ENCODE data around the gene ZNF771. TPM values are rescaled to one million over a fixed set of nuclear protein-coding genes. Genes with fewer than 3 reads are reported as not detected.

The ZNF771 gene
- total and polyA plus RNA-seq, 12 donors, result 2.8 to 81.3 (median 11.9) TPM

DNA sequence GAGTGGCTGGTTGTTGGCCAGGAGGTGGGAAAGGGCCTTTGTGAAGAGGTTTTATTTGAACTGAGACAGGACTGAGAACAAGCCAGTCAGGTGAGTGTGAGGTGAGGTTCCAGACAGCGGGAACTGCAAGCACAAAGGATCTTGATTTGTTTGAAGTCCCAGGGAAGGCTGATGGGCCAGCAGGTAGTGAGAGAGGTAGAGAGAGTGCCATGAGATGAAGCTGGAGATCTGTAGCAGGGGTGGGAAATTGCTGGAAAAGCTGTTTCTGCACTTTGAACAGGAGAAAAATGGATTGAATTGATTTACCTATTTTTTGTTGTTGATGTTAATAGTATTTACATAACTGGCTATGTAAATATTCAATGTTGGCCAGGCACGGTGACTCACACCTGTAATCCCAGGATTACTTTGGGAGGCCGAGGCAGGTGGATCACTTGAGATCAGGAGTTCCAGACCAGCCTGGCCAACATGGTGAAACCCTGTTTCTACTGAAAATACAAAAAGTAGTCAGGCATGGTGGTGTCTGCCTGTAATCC is 30.2 kb downstream of the ZNF771 start:
- TF ChIP-seq, protein P1, sequence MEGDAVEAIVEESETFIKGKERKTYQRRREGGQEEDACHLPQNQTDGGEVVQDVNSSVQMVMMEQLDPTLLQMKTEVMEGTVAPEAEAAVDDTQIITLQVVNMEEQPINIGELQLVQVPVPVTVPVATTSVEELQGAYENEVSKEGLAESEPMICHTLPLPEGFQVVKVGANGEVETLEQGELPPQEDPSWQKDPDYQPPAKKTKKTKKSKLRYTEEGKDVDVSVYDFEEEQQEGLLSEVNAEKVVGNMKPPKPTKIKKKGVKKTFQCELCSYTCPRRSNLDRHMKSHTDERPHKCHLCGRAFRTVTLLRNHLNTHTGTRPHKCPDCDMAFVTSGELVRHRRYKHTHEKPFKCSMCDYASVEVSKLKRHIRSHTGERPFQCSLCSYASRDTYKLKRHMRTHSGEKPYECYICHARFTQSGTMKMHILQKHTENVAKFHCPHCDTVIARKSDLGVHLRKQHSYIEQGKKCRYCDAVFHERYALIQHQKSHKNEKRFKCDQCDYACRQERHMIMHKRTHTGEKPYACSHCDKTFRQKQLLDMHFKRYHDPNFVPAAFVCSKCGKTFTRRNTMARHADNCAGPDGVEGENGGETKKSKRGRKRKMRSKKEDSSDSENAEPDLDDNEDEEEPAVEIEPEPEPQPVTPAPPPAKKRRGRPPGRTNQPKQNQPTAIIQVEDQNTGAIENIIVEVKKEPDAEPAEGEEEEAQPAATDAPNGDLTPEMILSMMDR (IDR thresholded peaks at IDR 0.05), result no peak
- no peak for TF ChIP-seq POLR2A (IDR thresholded peaks at IDR 0.05)
- no peaks in the 10 kb centered on the region for H3K4me1 ChIP-seq (replicated peaks in 1 of 2)
- H3K9me3 ChIP-seq (replicated peaks in 1 of 3), result no peaks in the 10 kb centered on the region
- no peak overlapping the region for H3K4me3 ChIP-seq
- intact Hi-C loops (cut with DNase I), result no loop called here
- H3K27me3 ChIP-seq, result no peaks in the 10 kb centered on the region
- H3K27ac ChIP-seq, result no peak overlapping the region
- H3K36me3 ChIP-seq (replicated peaks in 1 of 2), result no peaks in the 10 kb centered on the region
- no peak for DNase-seq
- WGBS, 4 donors, result 80 to 84% (median 82%) methylated on average over 3 of the region's 3 CpGs

DNA sequence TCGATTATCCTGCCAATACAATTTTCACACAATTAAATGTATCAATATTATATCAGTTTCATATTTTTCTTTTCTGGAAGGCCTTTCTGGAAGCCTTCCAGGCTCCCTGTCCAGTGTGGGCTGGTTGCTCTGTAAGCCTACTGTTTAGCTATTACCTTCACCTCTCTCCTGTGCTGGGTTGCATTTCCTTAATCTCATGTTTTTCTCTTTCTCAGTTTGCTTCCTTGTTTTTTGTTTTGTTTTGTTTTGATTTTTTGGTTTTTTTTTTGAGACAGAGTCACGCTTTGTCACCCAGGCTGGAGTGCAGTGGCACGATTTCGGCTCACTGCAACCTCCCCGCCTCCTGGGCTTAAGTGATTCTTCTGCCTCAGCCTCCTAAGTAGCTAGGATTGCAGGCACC is 31.4 kb downstream of the ZNF771 start:
- Histone ChIP-seq H3K4me1 (replicated peaks in 1 of 2) (peaks cover 0 to 7% of the 10 kb centered on the region in 2 donors), H3K36me3 (replicated peaks in 1 of 2) (no peaks in the 10 kb centered on the region), H3K9me3 (replicated peaks in 1 of 3) (no peaks in the 10 kb centered on the region), H3K27ac (no peak overlapping the region), H3K27me3 (no peaks in the 10 kb centered on the region), H3K4me3 (no peak overlapping the region)
- intact Hi-C loops (cut with DNase I), result no loop called here
- DNase-seq, result no peak
- TF ChIP-seq, protein P1 (IDR thresholded peaks at IDR 0.05), result no peak
- no peak for TF ChIP-seq POLR2A (IDR thresholded peaks at IDR 0.05)
- 86 to 92% (median 90%) methylated on average over 5 of the region's 5 CpGs for WGBS, 4 donors

DNA sequence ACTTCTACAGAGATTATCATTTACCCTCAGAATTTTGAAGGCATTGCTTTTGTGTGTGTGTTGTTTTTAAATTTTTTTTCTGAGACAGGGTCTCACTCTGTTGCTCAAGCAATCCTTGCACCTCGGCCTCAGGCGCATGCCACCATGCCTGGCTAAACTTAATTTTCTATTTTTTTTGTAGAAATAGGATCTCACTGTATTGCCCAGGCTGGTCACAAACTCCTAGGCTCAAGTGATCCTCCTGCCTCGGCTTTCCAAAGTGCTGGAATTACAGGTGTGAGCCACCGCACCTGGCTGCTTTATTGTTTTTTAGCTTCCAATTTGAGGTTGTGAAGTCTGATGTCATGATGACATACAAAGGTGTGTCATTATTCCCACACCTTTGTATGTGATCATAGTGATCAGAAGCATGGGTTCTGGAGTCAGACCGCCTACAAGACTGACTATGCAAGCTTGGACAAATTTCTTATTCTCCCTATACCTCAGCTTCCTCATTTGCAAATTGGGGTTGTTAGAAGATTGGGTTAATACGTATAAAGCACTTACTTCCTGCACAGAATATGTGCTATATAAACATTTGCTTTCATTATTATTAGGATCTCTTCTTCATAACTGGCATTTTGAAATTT is 32.4 kb downstream of the ZNF771 start:
- no peak for DNase-seq
- H3K27ac ChIP-seq, result no peak overlapping the region
- intact Hi-C loops (cut with DNase I), result loop anchor here in 1 of 2 donors (10.0 kb wide), 1 partner anchor 85 kb away; the partner anchor contains the start of gene ZNF768
- TF ChIP-seq, protein P1 (IDR thresholded peaks at IDR 0.05), result no peak
- no peak for TF ChIP-seq POLR2A (IDR thresholded peaks at IDR 0.05)
- no peaks in the 10 kb centered on the region for H3K9me3 ChIP-seq (replicated peaks in 1 of 3)
- no peak overlapping the region for H3K4me3 ChIP-seq
- H3K27me3 ChIP-seq, result no peaks in the 10 kb centered on the region
- H3K4me1 ChIP-seq (replicated peaks in 1 of 2), result peaks cover 7 to 17% of the 10 kb centered on the region in 2 donors
- 82 to 90% (median 87%) methylated on average over 6 of the region's 6 CpGs for WGBS, 4 donors
- no peaks in the 10 kb centered on the region for H3K36me3 ChIP-seq (replicated peaks in 1 of 2)

DNA sequence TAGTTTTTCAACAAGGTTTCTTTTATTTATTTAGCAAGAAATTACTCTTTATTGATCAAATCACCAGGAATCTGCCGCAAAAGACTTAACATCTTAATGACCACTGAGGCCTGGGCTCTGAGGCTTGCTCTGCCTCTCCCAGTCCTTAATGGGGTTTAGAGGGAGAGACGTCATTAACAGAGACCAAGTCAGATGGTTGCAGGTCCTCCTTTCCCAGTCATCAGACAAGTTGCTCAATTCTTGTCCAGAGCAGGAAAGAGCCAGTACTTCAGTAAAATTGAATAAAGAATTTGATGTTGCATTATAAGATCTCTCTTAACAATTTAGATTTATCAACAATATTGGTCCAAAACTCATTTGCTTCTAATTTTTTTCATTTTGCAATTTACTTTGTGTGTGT is 36.2 kb downstream of the ZNF771 start:
- Histone ChIP-seq H3K36me3 (replicated peaks in 1 of 2) (no peaks in the 10 kb centered on the region), H3K4me3 (no peak overlapping the region), H3K9me3 (replicated peaks in 1 of 3) (no peaks in the 10 kb centered on the region), H3K27me3 (no peaks in the 10 kb centered on the region), H3K27ac (no peak overlapping the region), H3K4me1 (replicated peaks in 1 of 2) (peaks cover 11 to 25% of the 10 kb centered on the region in 2 donors)
- DNase-seq, result no peak
- TF ChIP-seq, protein P1 (IDR thresholded peaks at IDR 0.05), result no peak
- TF ChIP-seq POLR2A (IDR thresholded peaks at IDR 0.05), result no peak
- intact Hi-C loops (cut with DNase I), result loop anchor here in 1 of 2 donors (10.0 kb wide), 1 partner anchor 81 kb away; the partner anchor contains the start of gene ZNF768
- 85 to 91% (median 88%) methylated on average over 2 of the region's 2 CpGs for WGBS, 4 donors

Measured in adrenal gland (tissue), 12 donors.